ENCODE measurements around the gene ENO2.

The ENO2 gene

DNA sequence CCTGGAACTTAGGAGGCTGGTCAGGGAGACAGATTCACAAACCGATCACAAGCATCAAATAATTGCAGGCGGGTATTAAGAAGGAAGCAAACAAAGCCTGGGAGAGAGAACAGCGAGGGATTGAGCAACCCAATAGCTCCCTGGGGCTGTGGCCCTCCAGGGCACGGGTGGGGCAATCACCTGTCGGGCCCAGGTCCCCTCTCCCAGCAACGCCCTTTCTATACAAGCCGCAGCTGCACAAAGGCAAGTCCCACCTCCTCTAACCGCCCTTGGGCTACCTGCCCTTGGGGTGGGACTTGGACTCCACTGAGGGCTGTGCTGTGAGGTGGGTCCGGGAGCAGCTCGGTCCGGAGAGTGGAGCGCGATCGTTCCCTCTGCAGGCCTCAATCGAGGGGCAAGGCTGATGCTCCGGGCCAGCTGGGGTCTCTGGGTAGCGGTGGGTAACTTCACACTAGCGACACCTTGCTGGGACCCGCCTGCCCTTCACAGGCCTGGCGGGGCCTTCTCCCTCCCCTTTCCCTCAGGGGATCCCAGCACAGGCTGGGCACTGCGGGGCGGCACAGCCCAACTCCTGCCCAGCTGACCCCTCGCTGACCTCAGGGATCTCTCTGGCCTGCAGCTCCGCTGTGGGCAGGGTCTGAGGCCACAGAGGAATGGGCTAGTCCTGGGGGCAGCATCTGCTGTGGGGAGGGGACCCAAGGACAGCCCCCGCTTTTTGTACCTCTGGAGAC, 48.1 kb downstream of the ENO2 start:
- no peak for FAIRE-seq

DNA sequence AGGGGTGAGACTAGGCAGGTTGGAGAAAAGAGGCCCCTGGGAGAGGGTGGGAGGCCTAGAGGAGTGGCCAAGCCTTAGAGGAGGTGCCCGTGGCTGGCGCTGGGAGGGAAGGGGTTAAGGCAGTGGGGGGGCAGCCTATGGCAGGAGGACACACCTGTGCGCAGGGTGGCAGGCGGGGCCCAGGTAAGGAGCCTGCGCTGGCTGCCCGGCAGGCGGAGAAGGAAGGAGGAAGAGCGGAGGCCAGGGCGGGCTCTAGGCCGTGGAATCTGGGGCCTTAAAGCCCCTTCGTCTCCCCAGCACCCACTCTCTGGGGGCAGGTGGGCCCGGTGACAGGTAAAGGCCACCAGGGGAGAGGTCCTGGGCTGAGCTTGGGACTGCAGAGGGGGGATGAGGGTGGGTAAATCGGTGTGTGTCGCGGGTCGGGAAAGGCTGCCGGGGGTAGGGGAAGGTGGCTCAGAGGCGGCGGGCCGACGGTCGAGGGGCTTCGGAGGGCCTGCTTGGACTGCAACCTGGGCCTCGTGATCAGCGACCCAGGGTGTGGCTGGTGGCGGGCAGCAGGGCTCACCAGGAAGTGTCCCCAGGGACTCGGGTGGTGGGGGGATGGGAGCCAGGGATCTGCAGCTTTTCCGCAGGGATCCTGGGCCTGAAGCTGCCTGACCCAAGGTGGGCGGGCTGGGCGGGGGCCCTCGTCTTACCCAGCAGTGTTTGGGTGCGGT, 48.8 kb downstream of the ENO2 start:
- no peak for FAIRE-seq

DNA sequence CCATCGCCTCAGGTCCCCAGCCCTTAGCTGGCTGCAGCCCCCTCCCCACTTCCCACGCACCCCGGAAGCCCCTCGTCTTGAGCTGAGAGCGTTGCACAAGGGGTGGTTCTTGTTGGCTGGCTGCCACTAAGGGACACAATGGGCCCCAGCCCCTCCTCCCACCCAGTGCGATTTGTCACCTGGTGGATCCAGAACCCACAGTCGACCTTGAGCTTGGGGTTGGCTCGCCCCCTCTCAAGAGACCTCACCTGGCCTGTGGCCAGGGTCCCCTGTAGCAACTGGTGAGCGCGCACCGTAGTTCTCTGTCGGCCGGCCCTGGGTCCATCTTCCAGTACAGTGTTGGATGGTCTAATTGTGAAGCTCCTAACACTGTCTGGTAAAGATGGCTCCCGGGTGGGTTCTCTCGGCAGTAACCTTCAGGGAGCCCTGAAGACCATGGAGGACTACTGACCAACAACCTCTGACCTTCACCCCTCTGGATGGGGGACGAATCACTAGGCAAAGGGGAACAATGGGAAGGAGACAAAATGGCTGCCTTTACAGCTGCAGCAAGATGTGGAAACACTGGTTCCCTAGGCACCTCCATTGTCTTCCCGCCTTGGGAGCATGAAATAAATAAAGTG, 49.5 kb downstream of the ENO2 start:
- FAIRE-seq, result no peak

GRCh38 chr12:6964605-6965025, 50.2 kb downstream of the ENO2 start:
- FAIRE-seq, result no peak

DNA sequence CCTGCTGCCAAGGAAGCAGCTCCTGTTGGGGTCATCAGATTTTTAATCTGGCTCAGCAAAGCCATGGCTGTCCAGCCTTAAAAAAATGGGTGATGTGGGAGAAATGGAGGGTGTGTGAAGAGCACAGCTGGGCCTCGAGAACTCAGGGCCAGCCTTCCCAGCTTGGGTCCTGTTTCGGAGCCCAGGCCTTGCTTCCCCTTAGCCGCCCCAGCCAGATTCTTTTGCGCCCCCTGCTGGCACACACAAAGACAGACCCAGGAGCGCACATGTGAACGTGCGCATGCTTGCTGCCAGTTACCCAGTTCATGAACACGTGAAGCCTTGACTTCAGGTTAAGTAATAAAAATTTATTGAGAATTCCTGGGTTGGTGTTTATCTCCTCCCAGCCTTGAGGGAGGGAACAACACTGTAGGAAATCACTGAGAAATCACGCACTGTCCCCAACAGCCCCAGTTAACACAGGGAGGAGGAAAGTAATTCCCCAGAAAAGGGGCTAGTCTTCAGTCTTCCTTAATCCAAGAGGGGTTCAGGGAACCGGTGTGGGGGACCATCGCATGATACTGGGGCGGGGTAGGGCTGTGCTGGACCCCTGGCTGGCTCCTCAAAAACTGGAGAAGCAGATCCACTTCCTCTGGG, 50.8 kb downstream of the ENO2 start:
- no peak for FAIRE-seq

- FAIRE-seq, result no peak
Observed at GRCh38 chr12:6965714-6966113, 51.3 kb downstream of the ENO2 start.

- FAIRE-seq, result no peak
Observed at GRCh38 chr12:6966351-6966750, 52.0 kb downstream of the ENO2 start.

DNA sequence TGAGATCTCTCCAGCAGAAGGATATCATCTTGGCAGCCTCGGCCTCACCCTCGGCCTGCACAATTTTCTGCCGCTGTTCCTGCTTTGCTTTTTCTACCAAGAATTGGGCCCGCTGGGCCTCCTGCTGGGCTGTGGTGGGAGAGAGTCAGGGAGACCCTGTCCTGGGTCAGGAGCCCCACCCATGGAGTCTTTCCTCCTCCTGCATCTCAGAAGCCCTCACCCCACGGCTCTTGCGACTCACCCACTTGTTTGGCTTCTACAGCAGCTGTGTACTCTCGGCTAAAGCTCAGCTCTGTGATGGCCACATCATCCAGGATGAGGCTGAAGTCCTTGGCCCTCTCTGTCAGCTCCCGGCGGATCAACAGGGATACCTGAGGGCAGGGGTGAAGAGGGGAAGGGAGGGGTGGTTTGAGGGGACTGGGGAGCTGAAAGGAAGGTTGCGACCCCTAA, 53.3 kb downstream of the ENO2 start:
- no peak for FAIRE-seq

DNA sequence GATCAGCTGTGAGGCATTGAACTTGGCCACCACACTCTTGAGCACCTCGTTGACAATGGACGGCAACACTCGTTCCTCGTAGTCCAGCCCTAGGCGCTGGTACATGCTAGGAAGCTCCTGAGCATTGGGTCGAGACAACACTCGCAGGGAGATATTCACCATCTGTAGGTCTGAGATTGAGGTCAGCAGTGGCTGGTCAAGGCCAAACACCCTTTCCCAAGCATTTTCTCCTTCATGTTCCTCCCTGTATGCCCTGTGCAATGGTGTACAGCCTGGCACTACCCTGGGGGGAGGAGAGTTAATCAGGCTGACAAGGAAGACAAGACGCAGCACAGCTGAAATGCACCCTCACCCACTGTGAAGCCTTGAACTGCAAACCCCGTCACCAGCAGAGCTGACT, 54.0 kb downstream of the ENO2 start:
- no peak for FAIRE-seq

GRCh38 chr12:6970096-6970527, 55.7 kb downstream of the ENO2 start:
- FAIRE-seq, result no peak

Measured in islet of Langerhans (tissue), 1 donor.